Measurements from ENCODE around the gene GLI1.

GLI1 gene

DNA sequence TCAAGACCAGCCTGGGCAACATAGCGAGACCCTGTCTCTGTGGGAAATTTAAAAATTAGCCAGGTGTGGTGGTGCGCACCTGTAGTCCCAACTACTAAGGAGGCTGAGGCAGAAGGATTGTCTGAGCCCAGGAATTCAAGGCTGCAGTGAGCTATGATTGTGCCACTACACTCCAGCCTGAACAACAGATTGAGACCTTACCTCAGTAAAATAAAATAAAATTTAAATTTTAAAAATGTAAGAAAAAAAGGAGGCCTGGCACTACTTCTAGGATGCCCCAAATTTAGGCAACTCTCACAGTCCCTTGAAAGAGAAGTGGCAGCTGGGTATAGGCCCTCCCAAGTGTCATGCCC, 5.4 kb upstream of the GLI1 start:
- no peak for ATAC-seq (ENCODE audit: low read depth)
- no peak overlapping the region for H3K27ac ChIP-seq (ENCODE audit: poor library complexity, severe bottlenecking)
- H3K4me3 ChIP-seq (ENCODE audit: severe bottlenecking) = no peak overlapping the region
- no peaks in the 10 kb centered on the region for H3K27me3 ChIP-seq (ENCODE audit: insufficient read depth, poor library complexity, severe bottlenecking)
- DNase-seq (ENCODE audit: low spot score) = no peak
- H3K36me3 ChIP-seq (ENCODE audit: low read depth) = no peaks in the 10 kb centered on the region
- peaks cover 29% of the 10 kb centered on the region for H3K4me1 ChIP-seq (ENCODE audit: insufficient read depth, poor library complexity, severe bottlenecking)
- H3K9me3 ChIP-seq (ENCODE audit: severe bottlenecking) = no peaks in the 10 kb centered on the region
- TF ChIP-seq, protein P1, sequence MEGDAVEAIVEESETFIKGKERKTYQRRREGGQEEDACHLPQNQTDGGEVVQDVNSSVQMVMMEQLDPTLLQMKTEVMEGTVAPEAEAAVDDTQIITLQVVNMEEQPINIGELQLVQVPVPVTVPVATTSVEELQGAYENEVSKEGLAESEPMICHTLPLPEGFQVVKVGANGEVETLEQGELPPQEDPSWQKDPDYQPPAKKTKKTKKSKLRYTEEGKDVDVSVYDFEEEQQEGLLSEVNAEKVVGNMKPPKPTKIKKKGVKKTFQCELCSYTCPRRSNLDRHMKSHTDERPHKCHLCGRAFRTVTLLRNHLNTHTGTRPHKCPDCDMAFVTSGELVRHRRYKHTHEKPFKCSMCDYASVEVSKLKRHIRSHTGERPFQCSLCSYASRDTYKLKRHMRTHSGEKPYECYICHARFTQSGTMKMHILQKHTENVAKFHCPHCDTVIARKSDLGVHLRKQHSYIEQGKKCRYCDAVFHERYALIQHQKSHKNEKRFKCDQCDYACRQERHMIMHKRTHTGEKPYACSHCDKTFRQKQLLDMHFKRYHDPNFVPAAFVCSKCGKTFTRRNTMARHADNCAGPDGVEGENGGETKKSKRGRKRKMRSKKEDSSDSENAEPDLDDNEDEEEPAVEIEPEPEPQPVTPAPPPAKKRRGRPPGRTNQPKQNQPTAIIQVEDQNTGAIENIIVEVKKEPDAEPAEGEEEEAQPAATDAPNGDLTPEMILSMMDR (IDR thresholded peaks at IDR 0.05; ENCODE audit: poor library complexity, severe bottlenecking) = no peak

DNA sequence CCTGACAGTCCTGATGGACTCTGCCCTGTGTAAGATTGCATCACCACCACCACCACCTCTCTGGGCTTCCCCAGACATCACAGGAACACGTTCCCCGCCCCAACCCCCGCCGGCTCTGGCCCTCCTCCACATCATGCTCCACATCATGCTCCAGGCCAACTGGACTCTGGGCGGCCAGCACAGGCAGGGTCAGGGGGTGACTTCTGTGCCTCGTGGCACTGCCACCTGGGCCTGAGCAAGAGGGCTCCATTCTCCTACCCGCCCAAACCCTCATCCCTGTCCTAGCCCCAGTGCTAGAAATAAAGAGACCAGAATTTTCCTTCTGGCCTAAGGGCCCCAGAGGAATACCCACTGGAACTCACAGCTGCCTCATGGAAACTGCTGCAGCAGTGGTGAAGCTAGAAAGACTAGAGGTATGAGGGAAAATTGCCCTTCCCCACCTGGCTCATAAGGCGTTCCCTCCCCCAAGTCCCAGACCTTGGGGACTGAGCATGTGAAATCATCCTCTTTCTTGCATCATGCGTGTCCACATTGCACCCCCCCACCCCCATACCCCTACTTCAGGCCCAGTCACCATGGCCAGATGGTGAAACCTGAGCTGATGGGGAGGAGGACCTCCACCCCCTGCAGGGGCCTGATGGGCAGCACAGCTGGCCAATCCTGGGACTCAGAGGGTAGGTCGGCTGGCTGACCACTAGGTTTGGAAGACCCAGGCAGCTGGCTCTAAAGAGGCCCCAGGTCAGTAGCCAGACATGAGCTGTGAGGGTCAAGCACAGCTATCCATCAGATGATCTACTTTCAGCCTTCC, 4.8 kb upstream of the GLI1 start, which contains the start of gene INHBE:
TSS of gene INHBE (plus strand) at position 742 of the 808 bp plus-strand sequence. CDS start 230 bp downstream, outside the sequence.
- DNase-seq (ENCODE audit: low spot score) = no peak

DNA sequence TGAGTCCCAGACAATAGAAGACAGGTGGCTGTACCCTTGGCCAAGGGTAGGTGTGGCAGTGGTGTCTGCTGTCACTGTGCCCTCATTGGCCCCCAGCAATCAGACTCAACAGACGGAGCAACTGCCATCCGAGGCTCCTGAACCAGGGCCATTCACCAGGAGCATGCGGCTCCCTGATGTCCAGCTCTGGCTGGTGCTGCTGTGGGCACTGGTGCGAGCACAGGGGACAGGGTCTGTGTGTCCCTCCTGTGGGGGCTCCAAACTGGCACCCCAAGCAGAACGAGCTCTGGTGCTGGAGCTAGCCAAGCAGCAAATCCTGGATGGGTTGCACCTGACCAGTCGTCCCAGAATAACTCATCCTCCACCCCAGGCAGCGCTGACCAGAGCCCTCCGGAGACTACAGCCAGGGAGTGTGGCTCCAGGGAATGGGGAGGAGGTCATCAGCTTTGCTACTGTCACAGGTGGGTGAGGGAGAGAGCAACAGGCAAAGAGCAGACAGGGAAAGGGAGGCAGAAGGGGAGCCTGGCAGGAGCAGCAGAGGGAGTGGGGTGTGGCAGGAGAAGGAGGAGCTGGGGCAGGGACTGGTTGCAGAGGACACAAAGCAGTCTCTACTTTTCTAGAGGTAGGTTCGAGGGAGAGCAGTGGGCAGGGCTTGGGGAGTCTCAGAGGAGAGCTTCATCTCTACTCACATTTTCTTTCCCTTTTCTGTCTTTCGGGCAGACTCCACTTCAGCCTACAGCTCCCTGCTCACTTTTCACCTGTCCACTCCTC, 4.0 kb upstream of the GLI1 start:
- no peak for DNase-seq (ENCODE audit: low spot score)

More for the DNA sequence above, 4.8 kb upstream of the GLI1 start, which contains the start of gene INHBE:
- H3K4me3 ChIP-seq (ENCODE audit: severe bottlenecking) = no peak within 1 kb of the TSS
- no peaks in the 10 kb centered on the region for H3K9me3 ChIP-seq (ENCODE audit: severe bottlenecking)
- H3K4me1 ChIP-seq (ENCODE audit: insufficient read depth, poor library complexity, severe bottlenecking) = peaks cover 29% of the 10 kb centered on the region
- no peaks in the 10 kb centered on the region for H3K36me3 ChIP-seq (ENCODE audit: low read depth)
- ATAC-seq (ENCODE audit: low read depth) = no peak
- no peaks in the 10 kb centered on the region for H3K27me3 ChIP-seq (ENCODE audit: insufficient read depth, poor library complexity, severe bottlenecking)
- TF ChIP-seq, protein P1 (IDR thresholded peaks at IDR 0.05; ENCODE audit: poor library complexity, severe bottlenecking) = no peak
- H3K27ac ChIP-seq (ENCODE audit: poor library complexity, severe bottlenecking) = no peak within 1 kb of the TSS

DNA sequence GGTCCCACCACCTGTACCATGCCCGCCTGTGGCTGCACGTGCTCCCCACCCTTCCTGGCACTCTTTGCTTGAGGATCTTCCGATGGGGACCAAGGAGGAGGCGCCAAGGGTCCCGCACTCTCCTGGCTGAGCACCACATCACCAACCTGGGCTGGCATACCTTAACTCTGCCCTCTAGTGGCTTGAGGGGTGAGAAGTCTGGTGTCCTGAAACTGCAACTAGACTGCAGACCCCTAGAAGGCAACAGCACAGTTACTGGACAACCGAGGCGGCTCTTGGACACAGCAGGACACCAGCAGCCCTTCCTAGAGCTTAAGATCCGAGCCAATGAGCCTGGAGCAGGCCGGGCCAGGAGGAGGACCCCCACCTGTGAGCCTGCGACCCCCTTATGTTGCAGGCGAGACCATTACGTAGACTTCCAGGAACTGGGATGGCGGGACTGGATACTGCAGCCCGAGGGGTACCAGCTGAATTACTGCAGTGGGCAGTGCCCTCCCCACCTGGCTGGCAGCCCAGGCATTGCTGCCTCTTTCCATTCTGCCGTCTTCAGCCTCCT, 3.4 kb upstream of the GLI1 start:
- Histone ChIP-seq H3K27me3 (ENCODE audit: insufficient read depth, poor library complexity, severe bottlenecking) (no peaks in the 10 kb centered on the region), H3K4me1 (ENCODE audit: insufficient read depth, poor library complexity, severe bottlenecking) (peaks cover 29% of the 10 kb centered on the region), H3K9me3 (ENCODE audit: severe bottlenecking) (no peaks in the 10 kb centered on the region), H3K27ac (ENCODE audit: poor library complexity, severe bottlenecking) (no peak overlapping the region), H3K36me3 (ENCODE audit: low read depth) (no peaks in the 10 kb centered on the region), H3K4me3 (ENCODE audit: severe bottlenecking) (no peak overlapping the region)
- DNase-seq (ENCODE audit: low spot score) (no peak), ATAC-seq (ENCODE audit: low read depth) (no peak)
- TF ChIP-seq, protein P1 (IDR thresholded peaks at IDR 0.05; ENCODE audit: poor library complexity, severe bottlenecking) = peak; percentile 56

More for the DNA sequence above, 4.0 kb upstream of the GLI1 start:
- H3K36me3 ChIP-seq (ENCODE audit: low read depth) = no peaks in the 10 kb centered on the region
- H3K9me3 ChIP-seq (ENCODE audit: severe bottlenecking) = no peaks in the 10 kb centered on the region
- H3K4me1 ChIP-seq (ENCODE audit: insufficient read depth, poor library complexity, severe bottlenecking) = peaks cover 29% of the 10 kb centered on the region
- H3K27ac ChIP-seq (ENCODE audit: poor library complexity, severe bottlenecking) = no peak overlapping the region
- TF ChIP-seq, protein P1 (IDR thresholded peaks at IDR 0.05; ENCODE audit: poor library complexity, severe bottlenecking) = no peak
- H3K4me3 ChIP-seq (ENCODE audit: severe bottlenecking) = no peak overlapping the region
- no peaks in the 10 kb centered on the region for H3K27me3 ChIP-seq (ENCODE audit: insufficient read depth, poor library complexity, severe bottlenecking)
- no peak for ATAC-seq (ENCODE audit: low read depth)
